Activated CD8-positive, alpha-beta memory T cell treated with anti-CD3 and anti-CD28 coated beads, Interleukin-2, amount 50 U/mL, for 48 hours (primary cell): ENCODE results near the gene CAMKMT.
"Not testable (repeated sequence)": the region's sequence is repeated elsewhere in the genome, so short reads cannot be mapped to it uniquely, and the experiment has no call there.

ENCODE experiments used
- DNase-seq: peaks from one replicate; pipeline ENCODE4 v3.0.0-alpha.2; 2020

Gene CAMKMT

DNA sequence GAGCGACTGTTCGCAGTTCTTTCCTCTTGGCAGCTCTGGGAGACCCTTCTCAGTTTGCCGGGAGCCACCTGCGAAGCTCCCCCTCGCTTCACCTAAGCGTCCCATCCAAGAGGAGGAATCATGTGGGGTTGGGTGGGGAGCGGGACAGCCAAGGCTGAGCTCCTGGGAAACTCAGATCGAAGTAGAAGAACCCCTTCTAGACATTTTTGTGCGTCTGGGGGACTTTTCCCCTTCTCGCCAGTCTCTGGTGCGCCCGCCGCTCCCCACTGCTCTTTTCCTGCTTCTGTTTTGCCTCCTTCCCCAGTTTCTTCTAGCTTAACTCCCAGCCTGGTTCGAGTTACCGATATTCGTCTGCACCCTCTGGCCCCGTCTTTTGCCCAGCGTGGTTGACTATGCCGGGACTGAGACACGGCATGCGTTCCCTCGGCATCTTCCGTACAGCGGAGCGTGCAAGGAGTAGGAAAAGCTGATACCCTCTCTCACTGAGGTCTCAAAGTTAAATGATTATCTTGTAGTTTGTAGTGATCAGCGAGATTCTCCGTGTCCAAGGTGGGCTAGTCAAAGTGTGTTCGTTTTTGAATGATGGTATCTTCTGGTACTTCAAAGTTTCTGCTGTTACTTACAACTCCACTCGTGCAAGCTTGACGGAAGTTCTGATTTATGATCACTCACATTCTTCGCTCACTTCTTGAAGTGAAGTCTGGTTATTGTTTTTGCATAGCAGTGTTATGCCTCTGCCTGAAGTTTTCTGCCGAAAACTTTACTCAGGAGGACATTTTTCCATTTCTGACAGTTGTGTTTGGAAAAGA lies 664 bp downstream of the CAMKMT start:
- peak; percentile 73 for DNase-seq

DNA sequence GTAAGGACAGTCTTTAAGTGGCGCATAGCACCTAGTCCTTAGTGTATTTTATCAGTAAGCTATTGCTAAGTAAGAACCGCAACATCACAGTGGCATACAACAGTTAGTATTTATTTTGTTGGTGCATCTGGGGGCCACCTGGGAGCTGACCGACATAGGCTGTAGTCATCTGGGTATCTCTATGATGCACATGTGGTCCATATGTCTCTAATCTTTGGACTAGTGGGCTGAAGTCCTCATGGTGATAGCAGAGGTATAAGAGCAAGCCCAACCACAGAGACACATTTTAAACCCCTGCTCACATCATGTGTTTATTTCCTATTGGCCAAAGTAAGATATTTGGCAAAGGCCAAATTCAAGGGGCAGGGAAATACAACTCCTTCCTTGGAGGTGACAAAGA lies 2.9 kb downstream of the CAMKMT start:
- no peak for DNase-seq

DNA sequence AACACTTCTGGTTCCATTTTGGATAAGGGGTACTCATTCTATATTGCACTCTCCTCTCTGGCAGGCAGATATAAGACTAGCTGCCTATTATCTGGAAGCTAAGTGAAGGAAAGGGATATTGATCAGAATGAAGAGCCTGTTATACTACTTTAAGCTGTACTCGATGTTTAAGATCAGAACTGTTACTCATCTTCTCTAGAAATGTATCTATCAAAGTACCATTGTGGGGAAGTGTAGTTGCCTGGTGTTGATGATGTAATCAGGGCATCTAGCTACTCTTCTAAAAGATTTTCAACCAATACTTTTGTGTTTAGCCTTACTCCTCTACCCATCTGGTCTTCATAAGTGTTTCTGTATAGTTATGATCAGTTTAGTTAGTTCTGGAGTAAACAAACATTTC lies 5.8 kb downstream of the CAMKMT start:
- no peak for DNase-seq

DNA sequence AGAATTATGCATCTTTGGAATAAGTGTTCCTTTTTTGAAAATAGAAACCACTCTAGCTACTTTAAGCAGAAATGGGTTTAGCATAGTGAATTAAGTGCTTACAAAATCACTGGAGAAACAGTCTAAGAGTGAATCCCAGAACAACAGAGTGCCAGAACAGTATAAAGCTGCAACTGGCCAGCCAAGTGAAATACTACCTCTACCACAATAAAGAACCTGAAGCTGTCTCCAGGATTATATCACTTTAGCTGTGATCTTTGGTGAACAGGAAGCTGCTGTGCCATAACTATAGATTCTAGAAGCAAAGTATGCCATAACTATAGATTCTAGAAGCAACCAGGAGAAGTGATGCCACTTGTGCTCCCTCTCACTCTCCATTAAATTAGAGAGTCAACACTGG lies 7.6 kb downstream of the CAMKMT start:
- DNase-seq, result no peak

DNA sequence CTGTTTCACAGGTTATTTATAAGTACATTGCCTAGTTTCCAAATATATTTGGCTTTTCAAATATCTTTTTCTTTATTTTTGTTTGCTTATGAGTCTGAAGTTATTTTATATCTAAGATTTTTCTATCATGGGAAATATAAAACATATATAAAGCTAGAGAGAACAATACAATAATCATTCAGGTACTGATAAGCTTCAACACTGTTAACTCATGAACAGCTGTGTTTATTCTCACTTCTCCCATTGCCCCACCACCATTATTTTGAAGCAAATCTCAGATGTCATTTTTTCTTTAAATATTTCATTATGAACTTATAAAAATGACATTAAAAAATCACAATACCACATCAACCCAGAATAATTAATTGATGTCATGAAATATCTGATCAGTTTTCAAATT lies 9.7 kb downstream of the CAMKMT start:
- DNase-seq, result no peak

DNA sequence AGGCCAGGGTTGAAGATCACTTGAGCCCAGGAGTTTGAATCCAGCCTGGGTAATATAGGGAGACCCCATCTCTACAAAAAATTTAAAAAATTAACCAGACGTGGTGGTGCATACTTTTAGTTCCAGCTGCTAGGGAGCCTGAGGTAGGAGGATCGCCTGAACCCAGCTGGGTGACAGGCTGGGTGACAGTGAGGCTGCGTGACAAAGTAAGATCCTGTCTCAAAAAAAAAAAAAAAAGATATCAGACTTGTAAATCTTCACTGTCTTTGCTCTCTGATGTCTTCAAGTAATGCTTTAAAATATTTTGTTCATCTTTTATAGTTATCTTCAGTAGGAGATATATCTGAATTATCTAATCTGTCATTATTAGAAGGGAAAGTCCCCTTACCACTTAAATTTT lies 10.5 kb downstream of the CAMKMT start:
- DNase-seq, result no peak

DNA sequence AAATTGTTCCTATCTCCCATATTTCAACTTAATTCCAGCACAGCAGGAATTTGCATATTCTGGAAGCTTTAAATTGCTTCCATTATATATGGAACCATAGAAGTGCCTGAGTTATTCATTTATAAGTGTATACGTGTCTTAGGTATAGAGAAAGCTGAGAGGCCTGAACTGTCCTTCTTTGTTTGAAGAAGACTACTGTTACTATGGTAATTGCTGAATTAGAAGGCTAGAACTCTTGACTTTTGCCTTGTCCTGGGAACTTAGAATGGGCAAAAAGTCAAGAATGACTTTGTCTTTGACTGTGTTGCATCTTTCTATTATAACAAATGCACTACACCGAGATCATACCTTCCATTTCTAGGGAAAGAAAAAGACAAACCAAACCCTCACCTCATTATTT lies 15.7 kb downstream of the CAMKMT start:
- DNase-seq, result no peak

DNA sequence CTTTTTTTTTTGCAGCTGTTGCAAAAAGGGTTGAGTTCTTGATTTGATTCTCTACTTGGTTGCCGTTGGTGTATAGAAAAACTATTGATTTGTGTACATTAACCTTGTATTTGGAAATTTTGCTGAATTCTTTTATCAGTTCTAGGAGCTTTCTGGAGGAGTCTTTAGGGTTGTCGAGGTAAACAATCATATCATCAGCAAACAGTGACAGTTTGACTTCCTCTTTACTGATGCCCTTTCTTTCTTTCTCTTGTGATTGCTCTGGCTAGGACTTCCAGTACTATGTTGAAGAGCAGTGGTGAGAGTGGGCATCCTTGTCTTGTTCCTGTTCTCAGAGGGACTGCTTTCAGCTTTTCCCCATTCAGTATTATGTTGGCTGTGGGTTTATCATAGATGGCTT lies 23.5 kb downstream of the CAMKMT start:
- DNase-seq, result not testable (repeated sequence)

DNA sequence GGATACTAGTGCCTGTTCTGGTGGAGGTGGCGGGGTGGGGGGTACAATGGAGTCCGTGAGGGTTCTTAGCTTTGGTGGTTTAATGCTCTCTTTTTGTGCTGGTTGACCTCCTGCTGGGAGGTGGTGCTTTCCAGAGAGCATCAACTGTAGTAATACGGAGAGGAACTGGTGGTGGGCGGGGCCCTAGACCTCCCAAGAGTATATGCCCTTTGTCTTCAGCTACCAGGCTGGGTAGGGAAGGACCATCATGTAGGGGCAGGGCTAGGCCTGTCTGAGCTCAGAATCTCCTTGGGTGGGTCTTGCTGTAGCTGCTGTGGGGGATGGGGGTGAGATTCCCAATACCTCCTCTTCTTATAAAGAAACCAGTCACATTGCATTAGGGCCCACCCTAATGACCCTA lies 27.1 kb downstream of the CAMKMT start:
- no peak for DNase-seq

DNA sequence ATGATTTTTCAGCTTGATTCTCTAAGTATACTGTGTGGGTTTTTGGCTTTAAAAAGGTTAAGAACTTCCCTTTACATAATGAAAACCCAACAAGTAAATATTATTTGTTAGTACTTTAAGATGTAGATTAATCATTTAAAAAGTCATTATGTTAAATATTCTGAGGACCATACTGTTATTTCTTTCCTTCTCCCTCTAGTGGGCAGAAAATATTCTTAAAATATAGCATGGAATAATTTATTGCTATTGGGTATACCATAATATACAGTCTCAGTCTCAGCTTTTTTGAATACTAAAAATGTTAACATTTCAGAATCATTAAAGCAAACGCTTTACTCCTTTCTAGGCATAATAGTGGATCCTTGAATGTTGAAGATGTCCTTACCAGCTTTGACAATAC lies 28.1 kb downstream of the CAMKMT start:
- DNase-seq, result no peak

DNA sequence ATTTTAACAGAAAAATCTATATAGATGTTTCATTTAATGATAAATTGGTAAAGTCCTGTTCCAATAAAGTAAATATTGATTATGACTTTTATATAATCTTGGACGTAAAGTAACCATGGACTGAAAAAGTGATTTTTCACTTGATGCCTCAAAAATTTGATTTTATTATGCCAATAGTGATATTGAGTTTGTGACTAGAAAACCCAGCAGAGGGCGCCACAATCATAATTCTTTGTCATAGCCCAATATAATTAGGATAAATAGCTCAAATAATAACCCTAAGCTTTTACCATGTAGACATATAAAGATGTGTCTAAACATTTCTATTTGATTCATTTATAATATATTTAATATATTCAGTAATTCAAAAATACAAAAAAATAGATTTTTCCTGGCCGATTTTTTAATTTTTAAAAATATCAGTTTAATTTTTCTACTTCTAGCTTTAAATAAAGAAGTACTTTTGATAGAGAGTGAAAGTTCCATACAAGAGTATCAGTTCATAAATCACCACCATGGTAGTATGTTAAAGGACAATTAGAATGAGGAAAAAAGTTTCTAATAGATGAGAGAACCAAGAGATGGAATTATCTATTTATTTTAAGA lies 30.7 kb downstream of the CAMKMT start:
- peak; percentile 67 for DNase-seq

DNA sequence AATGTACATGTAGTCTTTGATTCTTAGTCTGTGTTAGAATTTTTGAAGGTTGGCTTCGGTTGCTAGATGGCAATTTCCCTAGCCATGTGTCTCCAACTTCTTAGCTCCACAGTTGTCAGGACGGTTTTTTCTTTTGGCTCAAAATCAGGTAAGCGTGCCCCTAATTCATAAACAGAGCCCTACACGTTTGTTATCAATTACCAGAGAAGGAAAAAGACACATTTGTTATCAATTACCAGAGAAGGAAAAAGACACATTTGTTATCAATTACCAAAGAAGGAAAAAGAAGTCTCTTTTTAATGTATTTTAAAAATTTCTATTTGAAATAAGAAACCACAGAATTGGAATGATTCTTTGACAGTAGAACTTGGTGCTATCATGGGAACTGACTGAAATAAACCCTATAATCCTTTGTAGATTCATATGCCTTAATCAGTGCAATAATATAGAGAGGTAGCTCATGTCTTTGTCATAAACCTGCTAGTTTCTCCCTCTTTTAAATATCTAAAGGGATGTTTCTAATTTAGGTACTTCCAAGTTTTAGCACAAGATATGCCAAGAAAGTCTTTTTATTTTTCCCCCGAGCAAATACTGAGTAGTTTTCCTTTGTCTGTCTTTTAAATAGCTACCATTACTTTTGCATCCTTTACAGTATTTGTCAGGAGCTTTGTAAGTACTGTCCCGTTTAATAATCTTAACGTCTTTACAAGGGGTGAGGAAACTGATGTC lies 35.9 kb downstream of the CAMKMT start:
- no peak for DNase-seq

DNA sequence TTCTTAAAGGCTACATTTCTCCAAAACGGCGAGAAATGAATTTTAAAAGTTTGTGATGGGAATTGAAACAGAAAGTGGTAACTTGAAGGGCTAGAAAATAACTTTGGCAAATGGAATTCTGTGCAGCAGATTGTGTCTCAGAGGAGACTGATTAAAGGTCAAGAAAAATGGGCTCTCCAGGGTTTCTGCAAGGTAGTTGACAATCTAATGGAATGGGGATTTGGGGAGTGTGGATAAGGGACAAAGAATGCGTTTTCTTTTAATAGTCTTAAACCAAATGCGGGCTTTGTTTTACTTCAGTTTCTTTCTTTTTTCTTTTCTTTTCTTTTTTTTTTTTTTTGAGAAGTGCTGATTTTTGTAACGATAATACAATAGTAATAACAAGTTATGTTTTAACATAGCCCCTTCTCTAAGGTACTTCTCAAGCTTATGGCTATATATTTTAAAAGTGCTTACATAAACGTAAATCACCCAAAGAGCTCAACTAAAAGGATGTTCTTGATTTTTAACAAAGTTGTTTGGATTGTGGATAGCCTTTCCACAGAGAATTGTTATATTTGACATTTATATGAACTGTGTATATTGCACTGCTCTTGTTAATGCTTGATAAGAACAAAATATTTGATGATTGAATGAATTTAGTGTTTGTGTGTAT lies 36.6 kb downstream of the CAMKMT start:
- no peak for DNase-seq

DNA sequence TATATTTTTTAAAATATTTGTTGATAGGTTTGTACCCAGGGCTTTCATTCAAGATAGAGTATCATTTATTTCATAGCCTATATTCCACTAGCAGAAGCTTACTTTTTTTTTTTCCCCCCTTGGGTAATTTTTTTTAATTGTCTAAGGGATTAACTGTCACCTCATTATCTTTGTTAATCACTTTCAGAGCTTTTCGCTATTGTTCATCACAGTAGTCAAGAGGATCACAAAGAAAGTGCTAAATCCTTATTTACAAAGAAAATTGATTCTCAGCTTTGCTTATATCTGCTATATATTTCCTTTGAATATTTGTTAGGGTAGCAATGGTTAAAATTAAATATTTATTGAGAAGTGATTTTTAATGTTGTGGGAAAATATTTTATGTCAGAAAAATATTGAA lies 59.0 kb downstream of the CAMKMT start:
- no peak for DNase-seq

DNA sequence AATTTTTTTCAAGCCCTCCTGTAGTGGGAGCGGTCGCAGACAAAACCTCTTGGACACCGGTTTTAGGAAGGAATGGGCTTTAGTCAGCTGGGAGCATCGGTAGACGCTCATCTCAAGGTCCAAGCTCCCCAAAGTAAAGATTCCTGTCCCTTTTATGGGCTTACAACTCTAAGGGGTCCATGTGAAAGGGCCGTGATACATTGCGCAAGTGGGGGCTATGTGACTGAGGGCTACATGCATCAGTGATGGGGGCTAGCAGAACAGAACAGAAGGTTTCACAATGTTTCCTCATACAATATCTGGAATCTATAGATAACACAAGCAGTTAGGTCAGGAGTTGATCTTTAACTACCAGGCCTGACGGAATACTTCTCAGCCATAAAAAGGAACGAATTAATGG lies 62.5 kb downstream of the CAMKMT start:
- no peak for DNase-seq

DNA sequence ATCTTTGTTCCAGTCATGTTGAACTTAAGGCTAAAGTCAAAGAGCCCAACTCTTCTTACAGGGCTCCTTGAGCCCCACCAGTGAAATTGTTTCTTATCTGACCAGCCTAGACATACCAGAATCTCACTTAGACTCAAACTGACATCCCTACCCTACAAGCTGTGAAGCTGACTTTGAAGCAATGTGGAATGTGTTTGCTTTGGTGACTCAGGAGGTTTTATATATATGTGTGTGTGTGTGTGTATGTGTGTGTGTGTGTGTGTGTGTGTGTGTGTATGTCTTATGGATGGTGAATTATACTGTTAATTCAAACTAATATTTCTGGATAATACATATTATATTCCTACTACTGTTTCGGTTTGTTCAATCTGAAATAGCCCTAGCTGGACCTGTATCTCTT lies 67.3 kb downstream of the CAMKMT start:
- no peak for DNase-seq

DNA sequence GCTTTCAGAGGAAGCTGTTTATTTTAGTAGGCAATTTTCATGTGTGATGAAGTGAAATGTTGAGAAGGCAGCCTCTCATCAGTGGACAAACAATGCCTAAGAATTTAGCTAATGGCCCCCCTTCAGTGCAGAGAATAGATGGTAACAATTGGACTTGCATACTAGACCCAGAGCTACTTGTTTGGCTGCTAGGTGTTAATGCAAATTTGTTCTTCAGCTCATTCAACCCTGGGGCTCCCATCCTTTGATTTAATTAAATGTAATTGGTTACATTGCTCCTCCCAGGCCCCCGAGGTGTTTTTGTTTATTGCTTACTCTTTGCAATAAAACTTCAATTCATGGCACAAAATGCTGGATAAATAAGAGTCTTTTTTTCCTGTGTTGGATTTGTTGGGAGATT lies 68.6 kb downstream of the CAMKMT start:
- no peak for DNase-seq

DNA sequence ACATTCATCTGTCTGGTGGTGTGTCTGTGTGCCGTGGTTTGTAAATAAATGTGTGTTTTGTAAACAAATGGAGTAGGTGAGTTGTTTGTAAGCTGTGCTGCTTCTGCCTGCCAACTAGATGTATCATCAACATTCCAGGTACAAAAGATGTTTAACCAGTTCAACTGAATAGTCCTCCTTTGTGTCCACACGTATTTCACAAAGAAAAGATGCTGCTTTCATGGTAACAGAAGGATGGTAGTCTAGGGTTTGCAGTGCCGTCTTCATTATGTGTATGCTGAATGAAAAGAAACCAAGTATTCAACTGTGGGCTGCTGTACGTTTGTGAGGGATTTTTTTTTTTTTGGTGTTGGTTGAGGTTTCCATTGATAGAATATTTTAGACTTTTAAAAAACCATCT lies 72.1 kb downstream of the CAMKMT start:
- DNase-seq, result no peak

DNA sequence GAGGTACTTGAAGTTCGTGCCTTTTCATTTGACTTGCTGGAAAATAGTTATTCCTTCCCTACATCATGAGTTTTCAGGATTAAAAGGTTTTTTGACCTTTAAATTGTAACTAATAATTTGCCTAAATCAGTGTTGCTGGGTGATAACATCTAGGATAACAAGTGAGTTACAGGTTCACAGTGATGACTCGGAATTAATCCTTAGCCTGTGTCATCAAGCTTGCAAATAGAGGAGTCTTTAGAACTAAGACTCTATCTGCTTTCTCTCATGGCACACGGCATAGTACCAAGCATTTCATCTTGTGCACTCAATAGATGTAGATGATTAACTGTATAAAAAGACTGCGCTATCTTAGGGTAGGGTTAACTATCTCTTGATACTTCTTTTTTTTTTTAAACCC lies 79.5 kb downstream of the CAMKMT start:
- DNase-seq, result no peak

DNA sequence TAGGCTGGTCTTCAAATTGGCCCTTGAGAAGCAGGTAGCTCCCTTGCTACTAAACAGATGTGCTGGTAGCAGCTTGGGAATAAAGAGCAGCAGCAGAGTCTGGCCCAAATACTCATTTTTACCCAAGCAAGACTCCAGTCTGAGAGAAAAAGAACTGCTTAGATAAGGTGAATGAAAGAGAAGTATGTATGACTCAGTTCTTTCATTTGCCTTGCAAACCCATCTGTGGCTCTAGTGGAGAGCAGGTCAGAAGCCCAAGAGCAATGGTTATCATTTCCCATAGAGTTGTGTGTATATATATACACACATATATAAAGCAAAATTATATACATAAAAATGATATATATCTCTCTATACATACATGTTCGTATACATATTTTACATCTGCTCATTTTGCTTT lies 80.3 kb downstream of the CAMKMT start:
- DNase-seq, result no peak

DNA sequence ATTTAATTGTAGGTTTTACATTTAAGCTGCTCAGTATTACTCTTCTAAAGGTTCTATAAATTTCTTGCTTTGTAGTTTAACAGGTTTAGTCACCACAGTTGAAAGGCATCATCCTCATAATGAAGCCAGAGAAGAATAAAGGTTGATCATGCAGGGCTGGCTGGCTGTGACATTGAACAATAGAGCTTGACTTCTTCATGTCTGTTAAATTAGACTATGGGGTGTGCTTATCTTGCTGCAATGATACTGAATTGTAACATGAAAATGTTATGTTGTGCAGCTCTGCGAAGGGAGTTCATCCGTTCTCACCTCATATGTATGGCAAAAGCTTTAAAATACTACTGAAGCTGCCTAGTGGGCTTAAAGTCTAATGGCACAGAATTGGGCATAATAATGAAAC lies 81.8 kb downstream of the CAMKMT start:
- DNase-seq, result no peak

DNA sequence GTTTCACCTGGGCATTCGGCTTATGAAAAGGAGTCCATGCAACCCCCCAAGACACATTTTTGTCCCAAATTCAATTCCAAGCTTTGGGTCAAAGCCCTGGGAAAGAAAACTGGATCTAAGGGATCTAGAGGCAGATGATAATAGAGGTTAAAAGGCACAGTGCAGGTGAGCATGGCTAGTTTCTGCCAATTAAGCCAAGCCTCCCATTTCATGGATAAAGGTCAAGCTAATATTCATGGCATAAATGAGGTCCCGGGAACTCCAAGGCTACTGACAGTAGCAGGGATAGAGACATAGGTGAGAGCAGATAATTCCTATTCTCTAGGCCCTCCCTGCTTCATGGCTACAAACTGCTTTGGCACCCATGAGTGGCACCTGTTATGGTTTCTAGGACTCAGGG lies 83.1 kb downstream of the CAMKMT start:
- no peak for DNase-seq

DNA sequence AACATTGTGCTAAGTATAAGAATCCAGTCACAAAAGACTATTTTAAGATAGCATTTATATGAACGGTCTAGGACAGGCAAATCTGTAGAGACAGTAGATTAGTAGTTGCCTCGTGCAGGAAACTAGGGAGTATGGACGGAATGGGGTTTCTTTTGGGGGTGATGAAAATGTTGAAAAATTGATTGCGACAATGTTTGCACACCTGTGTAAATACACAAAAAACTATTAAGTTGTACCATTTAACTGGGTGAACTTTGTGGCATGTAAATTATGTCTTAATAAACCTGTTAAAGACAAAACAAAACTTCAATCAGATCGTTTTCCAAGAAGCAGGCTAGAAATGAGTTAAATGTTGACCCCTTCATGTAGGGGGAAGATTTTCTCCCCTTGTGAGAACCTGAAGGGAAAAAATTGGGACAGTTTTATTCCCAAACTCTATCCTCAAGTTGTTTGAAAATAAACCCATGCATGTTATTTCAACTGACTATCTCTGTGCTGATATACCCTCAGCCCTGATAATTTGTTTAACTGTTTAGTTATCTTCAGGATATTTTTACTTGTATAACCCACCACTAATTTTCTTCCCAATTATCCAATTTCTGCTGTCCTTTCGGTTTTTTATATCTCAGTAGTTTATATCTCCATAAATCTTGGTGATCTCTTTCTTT lies 87.2 kb downstream of the CAMKMT start:
- no peak for DNase-seq
